ENCODE measurements around the gene RAB3IL1. TPM values are rescaled to one million over a fixed set of nuclear protein-coding genes. Genes with fewer than 3 reads are reported as not detected.
A peak's percentile ranks its signal among the peaks of the same experiment; 100 is the strongest.

Gene RAB3IL1
- total and polyA plus RNA-seq, 9 of the 15 experiments (the other 6 are each of a cell fraction or from before 2014, with no cell fraction given): 0.15 to 42.6 (median 15.5) TPM

- TF ChIP-seq, protein P1, sequence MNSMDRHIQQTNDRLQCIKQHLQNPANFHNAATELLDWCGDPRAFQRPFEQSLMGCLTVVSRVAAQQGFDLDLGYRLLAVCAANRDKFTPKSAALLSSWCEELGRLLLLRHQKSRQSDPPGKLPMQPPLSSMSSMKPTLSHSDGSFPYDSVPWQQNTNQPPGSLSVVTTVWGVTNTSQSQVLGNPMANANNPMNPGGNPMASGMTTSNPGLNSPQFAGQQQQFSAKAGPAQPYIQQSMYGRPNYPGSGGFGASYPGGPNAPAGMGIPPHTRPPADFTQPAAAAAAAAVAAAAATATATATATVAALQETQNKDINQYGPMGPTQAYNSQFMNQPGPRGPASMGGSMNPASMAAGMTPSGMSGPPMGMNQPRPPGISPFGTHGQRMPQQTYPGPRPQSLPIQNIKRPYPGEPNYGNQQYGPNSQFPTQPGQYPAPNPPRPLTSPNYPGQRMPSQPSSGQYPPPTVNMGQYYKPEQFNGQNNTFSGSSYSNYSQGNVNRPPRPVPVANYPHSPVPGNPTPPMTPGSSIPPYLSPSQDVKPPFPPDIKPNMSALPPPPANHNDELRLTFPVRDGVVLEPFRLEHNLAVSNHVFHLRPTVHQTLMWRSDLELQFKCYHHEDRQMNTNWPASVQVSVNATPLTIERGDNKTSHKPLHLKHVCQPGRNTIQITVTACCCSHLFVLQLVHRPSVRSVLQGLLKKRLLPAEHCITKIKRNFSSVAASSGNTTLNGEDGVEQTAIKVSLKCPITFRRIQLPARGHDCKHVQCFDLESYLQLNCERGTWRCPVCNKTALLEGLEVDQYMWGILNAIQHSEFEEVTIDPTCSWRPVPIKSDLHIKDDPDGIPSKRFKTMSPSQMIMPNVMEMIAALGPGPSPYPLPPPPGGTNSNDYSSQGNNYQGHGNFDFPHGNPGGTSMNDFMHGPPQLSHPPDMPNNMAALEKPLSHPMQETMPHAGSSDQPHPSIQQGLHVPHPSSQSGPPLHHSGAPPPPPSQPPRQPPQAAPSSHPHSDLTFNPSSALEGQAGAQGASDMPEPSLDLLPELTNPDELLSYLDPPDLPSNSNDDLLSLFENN (IDR thresholded peaks at IDR 0.05; ENCODE audit: low read depth in 2 of 2, low read length in 2 of 2): peak in 1 of 2 experiments; percentile 48; a peak in 1 of 4 replicates
- TF ChIP-seq XRCC4 (IDR thresholded peaks at IDR 0.05; ENCODE audit: extremely low read depth, insufficient read depth, insufficient read length): no peak
- TF ChIP-seq RNF2 (IDR thresholded peaks at IDR 0.05): peak; percentile 48; the same call in 1 of the 2 replicates
- no peak for TF ChIP-seq ADNP (tag; IDR thresholded peaks at IDR 0.05)
- no peak; the same call in 1 of the 2 replicates for TF ChIP-seq EGR1 (conservative IDR thresholded peaks at IDR 0.05)
- TF ChIP-seq, protein P2, sequence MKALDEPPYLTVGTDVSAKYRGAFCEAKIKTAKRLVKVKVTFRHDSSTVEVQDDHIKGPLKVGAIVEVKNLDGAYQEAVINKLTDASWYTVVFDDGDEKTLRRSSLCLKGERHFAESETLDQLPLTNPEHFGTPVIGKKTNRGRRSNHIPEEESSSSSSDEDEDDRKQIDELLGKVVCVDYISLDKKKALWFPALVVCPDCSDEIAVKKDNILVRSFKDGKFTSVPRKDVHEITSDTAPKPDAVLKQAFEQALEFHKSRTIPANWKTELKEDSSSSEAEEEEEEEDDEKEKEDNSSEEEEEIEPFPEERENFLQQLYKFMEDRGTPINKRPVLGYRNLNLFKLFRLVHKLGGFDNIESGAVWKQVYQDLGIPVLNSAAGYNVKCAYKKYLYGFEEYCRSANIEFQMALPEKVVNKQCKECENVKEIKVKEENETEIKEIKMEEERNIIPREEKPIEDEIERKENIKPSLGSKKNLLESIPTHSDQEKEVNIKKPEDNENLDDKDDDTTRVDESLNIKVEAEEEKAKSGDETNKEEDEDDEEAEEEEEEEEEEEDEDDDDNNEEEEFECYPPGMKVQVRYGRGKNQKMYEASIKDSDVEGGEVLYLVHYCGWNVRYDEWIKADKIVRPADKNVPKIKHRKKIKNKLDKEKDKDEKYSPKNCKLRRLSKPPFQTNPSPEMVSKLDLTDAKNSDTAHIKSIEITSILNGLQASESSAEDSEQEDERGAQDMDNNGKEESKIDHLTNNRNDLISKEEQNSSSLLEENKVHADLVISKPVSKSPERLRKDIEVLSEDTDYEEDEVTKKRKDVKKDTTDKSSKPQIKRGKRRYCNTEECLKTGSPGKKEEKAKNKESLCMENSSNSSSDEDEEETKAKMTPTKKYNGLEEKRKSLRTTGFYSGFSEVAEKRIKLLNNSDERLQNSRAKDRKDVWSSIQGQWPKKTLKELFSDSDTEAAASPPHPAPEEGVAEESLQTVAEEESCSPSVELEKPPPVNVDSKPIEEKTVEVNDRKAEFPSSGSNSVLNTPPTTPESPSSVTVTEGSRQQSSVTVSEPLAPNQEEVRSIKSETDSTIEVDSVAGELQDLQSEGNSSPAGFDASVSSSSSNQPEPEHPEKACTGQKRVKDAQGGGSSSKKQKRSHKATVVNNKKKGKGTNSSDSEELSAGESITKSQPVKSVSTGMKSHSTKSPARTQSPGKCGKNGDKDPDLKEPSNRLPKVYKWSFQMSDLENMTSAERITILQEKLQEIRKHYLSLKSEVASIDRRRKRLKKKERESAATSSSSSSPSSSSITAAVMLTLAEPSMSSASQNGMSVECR (CRISPR knock-in tag; IDR thresholded peaks at IDR 0.05): no peak
- no peak for TF ChIP-seq KLF1 (tag; IDR thresholded peaks at IDR 0.05)
- TF ChIP-seq HSF4 (CRISPR knock-in tag; IDR thresholded peaks at IDR 0.05; ENCODE audit: borderline replicate concordance): no peak
- peak; percentile 65; the same call in 1 of the 2 replicates for TF ChIP-seq BCOR (IDR thresholded peaks at IDR 0.05)
- peak; percentile 62; the same call in 1 of the 2 replicates for TF ChIP-seq ESRRA (IDR thresholded peaks at IDR 0.05; ENCODE audit: borderline replicate concordance, low read depth)
- 0 out of 2 replicates have a peak, but pooled peaks have one; percentile 53 for TF ChIP-seq KLF6 (CRISPR knock-in tag; IDR thresholded peaks at IDR 0.05; ENCODE audit: borderline replicate concordance)
- TF ChIP-seq ZNF707 (CRISPR knock-in tag; conservative IDR thresholded peaks at IDR 0.05): no peak
- no peak for TF ChIP-seq FOXK2 (conservative IDR thresholded peaks at IDR 0.05 in 1 of 2, IDR thresholded peaks at IDR 0.05 in 1 of 2; ENCODE audit: low read depth in 2 of 2)
- no peak for TF ChIP-seq PCBP2 (IDR thresholded peaks at IDR 0.05; ENCODE audit: low read depth, low read length, poor library complexity, severe bottlenecking)
- TF ChIP-seq CBX2 (IDR thresholded peaks at IDR 0.05; ENCODE audit: insufficient read depth, low read length, poor library complexity, severe bottlenecking): no peak
- no peak for TF ChIP-seq ZNF282 (CRISPR knock-in tag; IDR thresholded peaks at IDR 0.05)
- TF ChIP-seq, protein P3, sequence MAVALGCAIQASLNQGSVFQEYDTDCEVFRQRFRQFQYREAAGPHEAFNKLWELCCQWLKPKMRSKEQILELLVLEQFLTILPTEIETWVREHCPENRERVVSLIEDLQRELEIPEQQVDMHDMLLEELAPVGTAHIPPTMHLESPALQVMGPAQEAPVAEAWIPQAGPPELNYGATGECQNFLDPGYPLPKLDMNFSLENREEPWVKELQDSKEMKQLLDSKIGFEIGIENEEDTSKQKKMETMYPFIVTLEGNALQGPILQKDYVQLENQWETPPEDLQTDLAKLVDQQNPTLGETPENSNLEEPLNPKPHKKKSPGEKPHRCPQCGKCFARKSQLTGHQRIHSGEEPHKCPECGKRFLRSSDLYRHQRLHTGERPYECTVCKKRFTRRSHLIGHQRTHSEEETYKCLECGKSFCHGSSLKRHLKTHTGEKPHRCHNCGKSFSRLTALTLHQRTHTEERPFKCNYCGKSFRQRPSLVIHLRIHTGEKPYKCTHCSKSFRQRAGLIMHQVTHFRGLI (CRISPR knock-in tag; IDR thresholded peaks at IDR 0.05): 0 out of 2 replicates have a peak, but pooled peaks have one; percentile 7
- TF ChIP-seq ZNF263 (CRISPR knock-in tag; IDR thresholded peaks at IDR 0.05; ENCODE audit: borderline replicate concordance): no peak
Measured at GRCh38 chr11:61966734-61967115, 49.4 kb upstream of the RAB3IL1 start (continued).

All from K562 (cell line).